Panc1 (cell line): ENCODE results near the gene IRF8.
"Not testable (repeated sequence)": the region's sequence is repeated elsewhere in the genome, so short reads cannot be mapped to it uniquely, and the experiment has no call there.

Experiments used
- POLR2AphosphoS5 ChIP-seq: IDR thresholded peaks from 2 replicates; pipeline ENCODE4 v1.6.1; 2012; ENCODE audit warnings: mild to moderate bottlenecking, low read depth, low read length, moderate library complexity
- TF ChIP-seq, protein P1 (sequence below): fragments of 450-650 bp; IDR thresholded peaks from 2 replicates; pipeline ENCODE4 v1.5.1; 2017; ENCODE audit warnings: mild to moderate bottlenecking

DNA sequence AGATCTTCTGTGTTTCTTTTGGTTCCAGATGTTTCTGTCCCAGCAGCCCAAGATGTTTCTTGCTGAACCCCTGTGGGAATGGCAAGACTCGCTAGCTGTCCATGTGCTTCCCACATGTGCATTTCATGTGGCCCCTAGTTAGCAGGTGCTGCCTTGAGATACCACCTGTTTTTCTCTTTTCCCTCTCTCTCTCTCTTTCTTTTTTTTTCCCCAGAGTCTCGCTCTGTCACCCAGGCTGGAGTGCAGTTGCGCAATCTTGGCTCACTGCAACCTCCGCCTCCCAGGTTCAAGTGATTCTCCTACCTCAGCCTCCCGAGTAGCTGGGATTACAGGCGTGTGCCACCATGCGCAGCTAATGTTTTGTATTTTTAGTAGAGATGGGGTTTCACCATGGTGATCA lies 40.4 kb upstream of the IRF8 start:
- TF ChIP-seq, protein P1, sequence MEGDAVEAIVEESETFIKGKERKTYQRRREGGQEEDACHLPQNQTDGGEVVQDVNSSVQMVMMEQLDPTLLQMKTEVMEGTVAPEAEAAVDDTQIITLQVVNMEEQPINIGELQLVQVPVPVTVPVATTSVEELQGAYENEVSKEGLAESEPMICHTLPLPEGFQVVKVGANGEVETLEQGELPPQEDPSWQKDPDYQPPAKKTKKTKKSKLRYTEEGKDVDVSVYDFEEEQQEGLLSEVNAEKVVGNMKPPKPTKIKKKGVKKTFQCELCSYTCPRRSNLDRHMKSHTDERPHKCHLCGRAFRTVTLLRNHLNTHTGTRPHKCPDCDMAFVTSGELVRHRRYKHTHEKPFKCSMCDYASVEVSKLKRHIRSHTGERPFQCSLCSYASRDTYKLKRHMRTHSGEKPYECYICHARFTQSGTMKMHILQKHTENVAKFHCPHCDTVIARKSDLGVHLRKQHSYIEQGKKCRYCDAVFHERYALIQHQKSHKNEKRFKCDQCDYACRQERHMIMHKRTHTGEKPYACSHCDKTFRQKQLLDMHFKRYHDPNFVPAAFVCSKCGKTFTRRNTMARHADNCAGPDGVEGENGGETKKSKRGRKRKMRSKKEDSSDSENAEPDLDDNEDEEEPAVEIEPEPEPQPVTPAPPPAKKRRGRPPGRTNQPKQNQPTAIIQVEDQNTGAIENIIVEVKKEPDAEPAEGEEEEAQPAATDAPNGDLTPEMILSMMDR, result not testable (repeated sequence)
- not testable (repeated sequence) for TF ChIP-seq POLR2AphosphoS5
